Erythroblast (primary cell): ENCODE measurements around the gene GUCD1.
"Not testable (repeated sequence)": the region's sequence is repeated elsewhere in the genome, so short reads cannot be mapped to it uniquely, and the experiment has no call there.

Experiments used
- DNase-seq, 2 experiments: peaks; one replicate each; lab custom pipeline; 2025; lab: John Stamatoyannopoulos, UW
- GATA1 ChIP-seq: IDR thresholded peaks from 2 replicates; pipeline ENCODE4 v1.6.1; 2011; ENCODE audit warnings: low read depth, mild to moderate bottlenecking, control low read depth, low read length, moderate library complexity
- POLR2A ChIP-seq: IDR thresholded peaks from 2 replicates; pipeline ENCODE4 v1.6.1; 2011; ENCODE audit warnings: mild to moderate bottlenecking, low read length

The GUCD1 gene

GRCh38 chr22:24554313-24555164 is at the start of gene GUCD1:
GUCD1 (minus strand) TSS chr22:24555138; CDS start chr22:24554991, 147 bp downstream.
- TF ChIP-seq POLR2A (peak; percentile 67), GATA1 (no peak)
- peak; percentile 63 to 70 for DNase-seq

- DNase-seq: peak in 1 of 2 experiments; percentile 20
Measured at GRCh38 chr22:24603770-24604629, 49.1 kb upstream of the GUCD1 start.

- not testable (repeated sequence) for DNase-seq
Measured at GRCh38 chr22:24602847-24603769, 48.2 kb upstream of the GUCD1 start, which contains the start of gene GGT1. GGT1 (plus strand) TSS chr22:24603193; CDS start chr22:24611082, 7,889 bp downstream.

DNA sequence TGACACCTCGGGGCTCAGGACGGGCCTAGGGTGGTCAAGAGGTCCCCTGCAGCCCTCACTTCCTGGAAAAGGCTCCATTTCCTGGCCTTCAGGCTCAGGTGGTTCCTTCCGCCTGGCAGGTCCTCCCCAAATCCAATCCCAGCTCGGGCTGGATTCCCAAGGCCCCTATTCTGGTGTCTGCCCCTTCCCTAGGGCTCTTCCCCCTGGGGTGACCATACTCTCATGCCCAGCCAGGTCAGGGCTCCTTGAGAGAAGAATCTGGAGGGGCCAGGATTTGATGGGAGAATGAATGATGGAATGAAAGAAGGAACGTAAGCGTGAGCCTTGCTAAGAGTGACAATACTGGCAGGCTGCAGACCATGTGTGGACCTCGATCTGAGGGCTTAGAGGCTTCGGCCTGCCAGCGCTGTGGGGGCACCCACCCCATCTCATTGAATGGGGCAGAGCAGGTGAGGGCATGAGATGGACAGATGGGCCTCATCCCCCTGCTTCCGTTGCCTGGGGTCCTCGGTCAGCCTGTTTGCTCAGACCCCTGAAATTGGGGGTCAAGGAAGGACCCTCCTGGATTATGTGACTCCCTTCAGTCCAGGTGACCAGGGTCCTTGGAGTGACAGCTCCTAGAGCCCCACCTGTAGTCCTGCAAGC is 47.3 kb upstream of the GUCD1 start:
- DNase-seq: not testable (repeated sequence)

GRCh38 chr22:24601217-24602104 is 46.5 kb upstream of the GUCD1 start:
- DNase-seq: peak; percentile 68 to 74
- TF ChIP-seq GATA1 (no peak), POLR2A (peak; percentile 60)

DNA sequence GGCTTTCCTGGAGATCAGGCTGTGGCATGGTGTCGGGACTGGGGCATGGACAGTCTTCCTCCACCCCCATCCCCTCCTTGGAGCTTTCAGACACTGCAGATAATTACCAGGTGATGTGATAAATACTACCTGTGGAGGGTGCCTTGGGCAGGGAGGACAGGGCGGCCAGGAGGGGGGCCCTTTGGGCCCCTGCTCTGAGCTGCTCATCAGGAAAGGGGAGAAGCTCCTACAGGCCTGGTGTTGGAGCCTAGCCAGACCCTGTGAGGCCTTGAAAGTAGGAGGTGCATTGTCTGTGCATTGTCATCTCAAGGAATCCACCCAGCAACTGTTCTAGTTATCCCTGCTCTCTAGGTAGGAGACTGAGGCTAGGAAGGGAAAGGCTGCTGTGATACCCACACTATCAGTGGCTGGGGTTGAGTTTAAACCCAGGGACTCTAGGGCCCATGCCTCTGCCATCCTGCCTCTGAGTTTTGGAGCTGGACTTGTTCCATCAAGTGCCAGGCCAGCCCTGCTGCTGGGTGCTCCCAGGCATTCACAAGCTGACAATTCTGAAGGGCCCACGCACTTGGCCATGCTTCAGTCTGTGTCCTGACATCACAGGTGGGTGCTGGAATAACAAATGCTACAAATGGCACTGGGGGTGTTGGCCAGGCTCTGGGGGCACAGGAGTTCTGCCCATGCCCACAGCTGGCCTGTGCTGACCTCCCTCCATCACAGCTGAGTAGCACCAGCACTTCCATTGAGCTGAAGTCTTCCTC is 45.2 kb upstream of the GUCD1 start:
- DNase-seq: peak; percentile 15 to 22

DNA sequence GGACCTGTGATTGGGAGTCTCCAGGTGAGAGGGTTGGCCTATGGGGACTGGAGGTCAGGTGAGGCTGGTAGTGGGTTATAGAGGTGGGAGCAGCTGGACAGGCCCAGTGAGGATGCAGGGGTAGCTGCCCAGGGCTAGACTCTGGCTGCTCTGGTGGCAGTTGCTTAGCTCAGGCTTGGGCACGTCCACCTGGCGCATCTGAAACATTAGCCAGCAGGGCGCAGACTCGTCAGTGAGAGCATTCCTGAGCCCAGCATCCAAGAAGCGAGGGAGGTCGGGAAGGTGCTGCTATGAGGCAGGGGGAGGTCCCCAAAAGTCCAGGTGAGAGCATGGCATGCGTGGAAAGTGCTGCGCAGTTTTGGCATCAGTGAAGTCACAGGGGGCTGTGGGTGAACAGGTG is 44.6 kb upstream of the GUCD1 start:
- no peak for DNase-seq
- no peak for TF ChIP-seq GATA1

GRCh38 chr22:24597076-24597475 is 42.1 kb upstream of the GUCD1 start:
- DNase-seq: not testable (repeated sequence)

- TF ChIP-seq POLR2A (no peak), GATA1 (no peak)
- no peak for DNase-seq
Measured at GRCh38 chr22:24595863-24596262, 40.9 kb upstream of the GUCD1 start.

GRCh38 chr22:24595228-24595627 is 40.3 kb upstream of the GUCD1 start:
- TF ChIP-seq POLR2A: no peak
- TF ChIP-seq GATA1: no peak
- DNase-seq: no peak

DNA sequence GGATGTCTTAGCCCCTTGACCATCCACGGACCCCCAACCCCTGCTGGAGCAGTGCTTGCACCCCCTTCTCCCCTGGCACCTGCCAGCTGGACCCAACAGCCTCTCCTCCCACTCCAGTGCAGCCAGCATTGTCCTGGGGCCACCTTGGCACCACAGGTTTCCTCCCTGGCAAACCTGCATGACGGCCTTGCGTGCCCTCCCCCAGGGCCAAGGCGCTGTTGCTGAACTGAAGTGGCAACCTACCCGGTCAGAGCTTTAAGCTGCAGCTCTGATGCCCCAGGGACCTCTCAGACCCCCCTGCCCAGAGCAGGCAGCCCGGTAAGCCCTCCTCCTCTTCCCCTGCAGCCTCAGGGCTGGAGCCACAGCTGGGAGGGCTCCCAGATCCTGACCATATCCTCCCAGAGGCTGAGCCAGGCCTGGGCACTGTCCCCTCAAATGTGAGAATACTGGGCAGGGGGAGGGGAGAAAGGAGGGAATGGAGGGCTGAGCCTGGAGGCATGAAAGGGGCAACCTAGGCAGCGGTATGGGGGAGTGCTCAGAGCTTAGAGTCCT is 39.7 kb upstream of the GUCD1 start:
- DNase-seq: no peak
- no peak for TF ChIP-seq POLR2A
- no peak for TF ChIP-seq GATA1
